Putamen (tissue), 1 donor: Measurements from ENCODE around the gene NLRP1.

Experiments
- DNase-seq: peaks from one replicate; pipeline ENCODE4 v3.0.0-alpha.2; 2016; ENCODE audit warnings: low spot score

NLRP1 gene

GRCh38 chr17:5557485-5557884 lies 26.8 kb downstream of the NLRP1 start:
- DNase-seq, result no peak

GRCh38 chr17:5555254-5555653 lies 29.1 kb downstream of the NLRP1 start:
- DNase-seq, result no peak

- DNase-seq, result no peak
These were observed 30.8 kb downstream of the NLRP1 start for GRCh38 chr17:5553479-5553878.

GRCh38 chr17:5552841-5553240 lies 31.5 kb downstream of the NLRP1 start:
- DNase-seq, result no peak

- no peak for DNase-seq
These were observed 39.0 kb downstream of the NLRP1 start for GRCh38 chr17:5545051-5545987.

- DNase-seq, result no peak
These were observed 40.2 kb downstream of the NLRP1 start for GRCh38 chr17:5544115-5544514.

GRCh38 chr17:5541610-5542202 lies 42.6 kb downstream of the NLRP1 start:
- DNase-seq, result no peak

GRCh38 chr17:5540321-5540720 lies 44.0 kb downstream of the NLRP1 start:
- no peak for DNase-seq

- no peak for DNase-seq
These were observed 45.0 kb downstream of the NLRP1 start for GRCh38 chr17:5539286-5539685.

GRCh38 chr17:5536866-5537650 lies 47.3 kb downstream of the NLRP1 start:
- DNase-seq, result no peak

GRCh38 chr17:5535436-5535835 lies 48.9 kb downstream of the NLRP1 start:
- DNase-seq, result no peak

GRCh38 chr17:5533486-5534315 lies 50.6 kb downstream of the NLRP1 start:
- DNase-seq, result no peak

- no peak for DNase-seq
These were observed 51.7 kb downstream of the NLRP1 start for GRCh38 chr17:5532581-5532980.

- no peak for DNase-seq
These were observed 53.3 kb downstream of the NLRP1 start for GRCh38 chr17:5531085-5531418.

GRCh38 chr17:5530265-5531084 lies 53.8 kb downstream of the NLRP1 start:
- no peak for DNase-seq

GRCh38 chr17:5527601-5528250 lies 56.6 kb downstream of the NLRP1 start:
- DNase-seq, result no peak

- peak; percentile 80 for DNase-seq
These were observed 57.3 kb downstream of the NLRP1 start for GRCh38 chr17:5526821-5527598.

- no peak for DNase-seq
These were observed 61.1 kb downstream of the NLRP1 start for GRCh38 chr17:5523249-5523648.

GRCh38 chr17:5522476-5522875 lies 61.8 kb downstream of the NLRP1 start:
- no peak for DNase-seq
